Cortex of kidney (tissue), 1 donor: Measurements from ENCODE around the gene PARD6B.
"Not testable (repeated sequence)": the region's sequence is repeated elsewhere in the genome, so short reads cannot be mapped to it uniquely, and the experiment has no call there.

Experiments
- DNase-seq: peaks from one replicate; lab custom pipeline; 2025; lab: John Stamatoyannopoulos, UW

PARD6B gene

GRCh38 chr20:50731055-50731929, at the start of gene PARD6B:
PARD6B (plus strand) TSS chr20:50731580; CDS start chr20:50731787, 207 bp downstream.
- peak; percentile 91 for DNase-seq

DNA sequence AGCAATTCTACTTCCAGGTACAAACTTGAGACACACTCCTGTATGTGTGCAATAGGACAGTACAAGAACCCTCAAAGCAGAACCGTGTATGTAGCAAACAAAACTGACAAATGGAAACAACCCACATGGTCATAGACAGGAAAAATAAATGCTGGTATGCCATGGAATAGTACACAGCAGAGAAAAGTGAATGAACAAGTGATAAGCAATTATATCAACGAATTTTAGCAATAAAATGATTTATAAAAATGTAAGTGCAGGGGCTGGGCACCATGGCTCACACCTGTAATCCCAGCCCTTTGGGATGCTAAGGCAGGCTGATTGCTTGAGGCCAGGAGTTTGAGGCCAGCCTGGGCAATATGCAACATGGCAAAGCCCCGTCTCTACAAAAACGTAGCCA, 49.3 kb upstream of the PARD6B start:
- DNase-seq, result no peak

DNA sequence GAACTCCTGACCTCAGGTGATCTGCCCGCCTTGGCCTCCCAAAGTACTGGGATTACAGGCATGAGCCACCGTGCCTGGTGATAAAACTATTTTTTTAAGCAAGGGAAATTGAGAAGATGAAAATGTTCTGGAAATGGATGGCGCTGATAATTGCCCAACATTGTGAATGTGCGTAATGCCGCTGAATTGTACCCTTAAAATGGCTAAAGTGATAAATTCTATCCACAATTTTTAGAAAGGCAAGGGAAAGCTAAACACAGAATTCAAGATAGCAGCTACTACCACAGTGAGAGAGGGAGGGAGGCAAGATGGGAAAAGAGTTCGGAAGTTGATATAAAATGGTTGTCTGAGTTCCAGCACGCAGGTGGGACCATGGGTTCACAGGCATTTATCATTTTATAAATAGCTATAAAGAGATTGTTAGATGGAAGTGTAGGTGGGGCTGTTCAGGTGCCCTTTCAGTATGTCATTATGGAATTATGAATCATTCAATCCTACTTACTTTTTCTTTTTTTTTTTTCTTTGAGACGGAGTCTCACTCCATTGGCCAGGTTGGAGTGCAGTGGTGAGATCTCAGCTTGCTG, 48.3 kb upstream of the PARD6B start:
- DNase-seq, result no peak

GRCh38 chr20:50683570-50683969, 47.8 kb upstream of the PARD6B start:
- no peak for DNase-seq

DNA sequence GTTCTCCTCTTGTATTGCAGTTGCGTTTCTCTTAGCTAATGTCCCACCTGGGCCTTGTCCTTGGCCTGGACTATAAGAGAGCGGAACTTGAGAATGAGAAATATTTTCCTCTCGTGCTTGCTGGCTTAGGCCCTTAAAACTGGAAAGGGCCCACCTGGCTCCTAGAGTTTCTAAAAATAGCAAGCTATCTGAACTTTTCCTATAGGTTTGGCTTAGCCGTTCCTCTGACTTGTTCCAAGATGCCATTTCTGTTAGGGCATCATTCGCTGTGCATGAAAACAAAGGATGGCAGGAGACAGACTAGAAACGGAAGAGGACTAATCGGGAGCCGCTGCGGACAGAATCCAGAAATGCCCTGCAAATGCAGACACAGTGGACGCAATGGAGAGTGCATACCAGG, 44.6 kb upstream of the PARD6B start:
- DNase-seq, result no peak

- DNase-seq, result no peak
Measured at GRCh38 chr20:50688256-50688975, 43.0 kb upstream of the PARD6B start.

GRCh38 chr20:50689864-50690649, 41.3 kb upstream of the PARD6B start:
- DNase-seq, result no peak

DNA sequence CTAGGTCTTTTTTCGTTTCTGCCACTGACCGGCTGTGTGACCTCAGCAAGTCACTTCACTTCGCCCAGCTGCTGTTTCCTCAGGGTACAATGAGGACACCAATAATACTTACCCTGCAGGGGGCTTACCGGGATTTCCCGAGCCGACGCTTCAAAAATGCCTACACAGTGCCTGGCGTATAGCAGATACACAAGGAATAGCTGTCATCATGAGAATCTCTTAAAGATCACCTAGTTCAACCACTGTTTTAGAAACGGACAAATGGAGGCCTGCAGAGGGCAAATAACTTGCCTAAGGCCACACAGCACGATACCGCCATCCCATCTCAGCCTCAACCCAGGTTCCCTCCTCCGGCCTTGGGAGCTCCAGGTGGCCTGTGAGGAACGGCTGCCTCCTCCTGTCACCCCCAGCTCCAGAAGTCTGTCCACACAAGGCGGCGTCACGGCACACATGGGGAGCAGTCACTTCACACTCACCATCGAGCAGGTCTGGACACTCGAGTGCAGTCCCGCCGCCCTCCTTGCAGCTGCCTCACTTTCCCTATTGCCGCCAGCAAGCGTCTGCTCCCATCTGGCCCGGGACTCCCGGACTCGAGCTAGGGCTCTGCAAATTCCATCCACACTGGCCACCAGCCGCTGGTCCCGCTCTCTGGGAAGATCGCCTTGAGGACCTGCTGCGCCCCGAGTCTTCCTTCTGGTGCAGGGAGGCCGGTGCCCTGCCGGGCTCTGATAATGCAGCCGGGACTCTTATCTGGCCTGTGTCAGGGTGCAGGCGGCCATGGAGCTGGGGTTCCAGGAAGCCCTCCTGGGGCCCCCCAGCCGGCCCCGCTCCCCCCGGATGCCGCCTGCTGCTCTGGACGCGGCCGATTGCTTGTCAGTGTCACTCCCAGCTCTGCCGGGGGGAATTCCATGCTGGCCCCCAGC, 40.5 kb upstream of the PARD6B start, which contains the start of gene RIPOR3:
Gene RIPOR3 (minus strand): TSS at position 893 of the 923 bp plus-strand sequence. CDS start 414 bp downstream, at position 479.
- no peak for DNase-seq

DNA sequence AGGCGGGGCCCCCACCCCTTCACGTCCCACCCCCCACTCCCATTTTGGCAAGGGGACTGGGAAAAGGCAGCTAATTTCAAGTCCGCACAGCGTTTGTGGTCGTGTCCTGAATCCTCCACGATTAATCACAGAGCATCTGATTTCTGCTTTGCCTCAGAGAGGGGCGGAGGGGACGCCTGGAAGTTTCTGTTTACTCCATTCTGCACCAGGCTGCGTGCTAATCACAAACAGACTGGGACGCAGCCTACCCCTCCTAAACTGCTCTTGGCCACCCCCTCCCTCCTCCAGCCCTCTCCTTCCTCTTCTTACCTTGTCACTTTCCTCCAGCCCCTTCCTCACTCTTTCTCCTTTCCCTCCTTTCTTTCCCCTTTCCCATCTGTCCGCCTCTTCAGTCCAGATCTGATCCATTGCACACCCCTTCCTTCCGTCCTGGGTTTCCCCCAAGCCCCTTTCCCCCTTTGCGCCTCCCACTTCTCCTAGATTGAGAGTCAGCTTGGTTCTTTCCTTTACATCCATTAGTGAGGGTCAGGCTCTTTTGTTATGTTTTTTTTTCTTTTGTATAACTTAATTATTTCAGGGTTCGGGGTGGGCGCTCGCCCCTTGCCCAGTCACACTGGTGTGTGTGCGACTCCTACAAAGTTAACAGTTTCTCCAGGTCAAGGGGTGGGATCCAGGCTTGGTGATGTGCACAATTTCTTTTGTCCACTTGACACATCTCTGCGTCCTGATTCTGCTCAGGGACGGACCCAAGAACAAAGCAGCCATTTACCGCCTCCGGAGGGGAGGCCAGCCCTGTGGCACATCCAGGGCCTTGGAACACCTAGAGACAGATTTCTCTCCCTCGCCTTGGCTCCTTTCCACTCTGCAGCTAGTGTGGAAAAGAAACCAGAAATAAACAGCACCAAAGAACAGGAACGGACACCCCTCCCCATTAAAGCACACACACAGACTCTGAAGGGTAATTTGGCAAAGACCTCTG, 39.5 kb upstream of the PARD6B start:
- no peak for DNase-seq

DNA sequence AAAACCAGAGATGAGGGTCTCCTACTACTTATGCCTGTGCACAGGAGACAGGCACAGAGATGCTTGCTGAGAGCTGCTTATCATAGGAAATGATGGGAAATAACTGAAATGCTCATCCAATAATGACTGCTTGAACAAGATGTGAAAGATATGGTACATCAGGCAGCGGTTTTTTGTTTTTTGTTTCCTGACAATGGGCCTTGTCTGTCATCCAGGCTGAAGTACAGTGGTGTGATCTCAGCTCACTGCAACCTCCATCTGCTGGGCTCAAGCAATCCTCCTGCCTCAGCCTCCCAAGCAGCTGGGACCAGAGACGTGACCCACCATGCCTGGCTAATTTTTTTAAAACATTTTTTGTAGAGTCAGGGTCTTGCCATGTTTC, 38.8 kb upstream of the PARD6B start:
- no peak for DNase-seq

GRCh38 chr20:50693001-50693400, 38.4 kb upstream of the PARD6B start:
- DNase-seq, result no peak

GRCh38 chr20:50694379-50695134, 36.8 kb upstream of the PARD6B start:
- no peak for DNase-seq

DNA sequence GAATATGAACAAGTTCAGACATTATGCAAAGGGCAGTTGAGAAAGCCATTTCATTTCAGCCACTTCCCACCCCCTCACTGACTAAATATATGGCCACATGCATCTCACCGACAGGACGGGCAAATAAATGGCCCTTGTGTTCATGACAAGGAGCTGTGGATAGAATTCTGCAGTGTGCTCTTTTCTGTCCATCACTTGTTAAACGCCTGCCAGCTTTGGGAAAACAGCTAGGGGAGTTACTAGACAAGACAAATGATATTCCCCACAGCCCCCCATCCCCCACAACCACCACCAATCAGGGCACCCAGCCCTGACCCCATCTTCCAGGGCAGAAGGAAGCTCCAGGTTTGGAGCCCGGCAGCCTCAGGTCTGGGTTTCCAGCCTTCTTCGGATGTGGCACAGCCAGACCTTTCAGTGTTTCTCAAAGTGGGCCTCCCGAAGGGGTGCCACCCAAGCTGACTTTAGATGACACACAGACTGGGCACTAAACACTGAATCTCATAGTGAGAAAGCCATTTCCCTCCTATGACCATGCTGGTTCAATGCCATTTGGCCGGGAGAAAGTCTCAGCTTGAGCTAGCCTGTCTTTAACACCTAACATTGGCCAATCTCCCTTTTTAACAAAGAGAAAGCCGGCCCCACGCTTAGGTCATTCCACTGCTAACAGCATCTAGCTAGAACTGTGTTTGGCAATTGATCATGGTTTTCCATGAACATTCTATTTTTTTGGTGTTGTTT, 36.1 kb upstream of the PARD6B start:
- no peak for DNase-seq

DNA sequence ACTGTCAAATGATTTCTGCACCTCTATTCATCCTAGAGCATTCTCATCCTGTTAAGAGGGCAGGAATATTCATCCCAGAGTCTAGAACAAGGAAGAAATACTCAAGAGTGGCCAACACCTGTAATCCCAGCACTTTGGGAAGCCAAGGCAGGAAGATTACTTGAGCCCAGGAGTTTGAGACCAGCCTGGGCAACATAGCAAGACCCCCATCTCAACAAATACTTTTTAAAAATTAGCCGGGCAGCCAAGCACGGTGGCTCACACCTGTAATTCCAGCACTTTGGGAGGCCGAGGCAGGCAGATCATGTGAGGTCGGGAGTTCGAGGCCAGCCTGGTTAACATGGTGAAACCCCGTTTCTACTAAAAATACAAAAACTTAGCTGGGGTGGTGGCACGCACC, 33.1 kb upstream of the PARD6B start:
- not testable (repeated sequence) for DNase-seq

- DNase-seq, result no peak
Measured at GRCh38 chr20:50699688-50700087, 31.7 kb upstream of the PARD6B start.

DNA sequence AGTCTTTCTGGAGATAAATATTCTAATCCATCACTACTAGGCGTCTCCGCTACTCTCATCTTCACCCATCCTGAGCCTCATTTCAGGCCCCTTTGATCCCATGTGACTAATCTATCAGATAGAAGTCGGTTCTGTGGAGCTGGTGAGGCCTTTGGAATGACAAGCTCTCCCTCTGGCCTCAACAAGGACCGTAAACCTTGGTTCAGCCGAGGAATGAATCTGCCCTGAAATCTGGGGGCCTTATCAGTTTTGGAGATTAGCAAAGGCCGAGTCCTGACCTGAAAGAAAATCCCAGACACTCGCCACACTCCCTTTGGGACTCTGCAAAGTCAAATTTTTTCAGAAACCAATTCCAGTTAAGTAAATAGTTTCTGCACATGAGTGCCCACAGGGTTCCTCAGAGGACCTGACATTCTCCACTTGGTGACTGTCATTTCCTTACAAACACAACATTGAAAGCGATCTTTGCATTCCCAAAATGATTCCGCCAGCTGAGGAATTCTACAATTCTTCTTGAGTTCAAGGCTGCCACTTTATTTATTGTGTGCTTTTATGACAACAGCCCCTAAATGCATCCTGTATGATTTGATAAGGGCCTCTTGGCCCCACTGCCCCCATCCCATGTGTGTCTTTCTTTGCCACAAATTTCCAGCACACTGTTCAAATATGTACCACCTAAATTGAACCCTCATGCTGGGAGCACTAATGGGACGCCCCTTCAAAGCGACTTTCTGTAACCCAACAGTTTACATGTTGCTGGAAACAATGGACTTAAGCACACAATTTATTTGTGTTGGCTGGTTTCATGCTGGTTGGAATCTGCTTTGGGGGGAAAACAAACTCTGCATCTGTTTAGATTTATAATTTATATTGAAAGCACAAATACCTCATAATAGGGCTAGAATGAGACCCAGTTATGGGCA, 30.1 kb upstream of the PARD6B start:
- DNase-seq, result no peak
